ENCODE results near the gene MZB1.
A peak's percentile ranks its signal among the peaks of the same experiment; 100 is the strongest.

The MZB1 gene

GRCh38 chr5:139426203-139426885, 36.6 kb upstream of the MZB1 start:
- no peak overlapping the region for H3K4me3 ChIP-seq (ENCODE audit: low read depth, low read length)
- TF ChIP-seq, protein P1, sequence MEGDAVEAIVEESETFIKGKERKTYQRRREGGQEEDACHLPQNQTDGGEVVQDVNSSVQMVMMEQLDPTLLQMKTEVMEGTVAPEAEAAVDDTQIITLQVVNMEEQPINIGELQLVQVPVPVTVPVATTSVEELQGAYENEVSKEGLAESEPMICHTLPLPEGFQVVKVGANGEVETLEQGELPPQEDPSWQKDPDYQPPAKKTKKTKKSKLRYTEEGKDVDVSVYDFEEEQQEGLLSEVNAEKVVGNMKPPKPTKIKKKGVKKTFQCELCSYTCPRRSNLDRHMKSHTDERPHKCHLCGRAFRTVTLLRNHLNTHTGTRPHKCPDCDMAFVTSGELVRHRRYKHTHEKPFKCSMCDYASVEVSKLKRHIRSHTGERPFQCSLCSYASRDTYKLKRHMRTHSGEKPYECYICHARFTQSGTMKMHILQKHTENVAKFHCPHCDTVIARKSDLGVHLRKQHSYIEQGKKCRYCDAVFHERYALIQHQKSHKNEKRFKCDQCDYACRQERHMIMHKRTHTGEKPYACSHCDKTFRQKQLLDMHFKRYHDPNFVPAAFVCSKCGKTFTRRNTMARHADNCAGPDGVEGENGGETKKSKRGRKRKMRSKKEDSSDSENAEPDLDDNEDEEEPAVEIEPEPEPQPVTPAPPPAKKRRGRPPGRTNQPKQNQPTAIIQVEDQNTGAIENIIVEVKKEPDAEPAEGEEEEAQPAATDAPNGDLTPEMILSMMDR (IDR thresholded peaks at IDR 0.05; ENCODE audit: low read depth, low read length), result no peak

- no peak overlapping the region for H3K4me3 ChIP-seq (ENCODE audit: low read depth, low read length)
- TF ChIP-seq, protein P1 (IDR thresholded peaks at IDR 0.05; ENCODE audit: low read depth, low read length), result no peak
These were observed 35.8 kb upstream of the MZB1 start for GRCh38 chr5:139425497-139425896.

DNA sequence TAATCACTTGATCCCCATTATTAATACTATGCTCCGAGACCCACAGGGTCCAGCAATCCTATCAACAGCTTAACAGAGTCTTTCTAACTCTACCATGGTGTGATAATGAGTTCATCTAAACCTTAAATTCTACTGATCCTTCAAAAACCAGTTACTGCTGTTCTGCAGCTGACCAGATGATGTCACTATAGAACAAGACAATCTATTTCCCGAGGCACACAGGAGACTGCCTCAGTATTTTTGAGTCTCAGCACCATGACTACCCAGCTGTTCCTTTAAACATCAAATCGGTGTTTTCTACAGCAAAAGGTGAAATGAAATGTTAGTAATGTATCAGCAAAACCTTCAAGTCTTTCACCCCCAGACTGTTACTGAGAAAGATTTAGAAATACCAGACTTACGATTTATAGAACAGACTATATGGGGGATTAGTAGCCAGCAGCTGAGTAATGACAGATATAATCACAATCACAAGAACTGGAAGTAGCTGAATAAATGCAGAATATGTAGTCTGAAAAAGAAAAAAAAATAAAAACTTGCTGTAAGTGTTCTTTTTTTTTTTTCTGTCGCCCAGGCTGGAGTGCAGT, 32.7 kb upstream of the MZB1 start:
- H3K4me3 ChIP-seq (ENCODE audit: low read depth, low read length), result no peak overlapping the region
- TF ChIP-seq, protein P1 (IDR thresholded peaks at IDR 0.05; ENCODE audit: low read depth, low read length), result peak; percentile 68

- H3K4me3 ChIP-seq (ENCODE audit: low read depth, low read length), result no peak overlapping the region
- TF ChIP-seq, protein P1 (IDR thresholded peaks at IDR 0.05; ENCODE audit: low read depth, low read length), result no peak
These were observed 29.8 kb upstream of the MZB1 start for GRCh38 chr5:139419226-139420192.

DNA sequence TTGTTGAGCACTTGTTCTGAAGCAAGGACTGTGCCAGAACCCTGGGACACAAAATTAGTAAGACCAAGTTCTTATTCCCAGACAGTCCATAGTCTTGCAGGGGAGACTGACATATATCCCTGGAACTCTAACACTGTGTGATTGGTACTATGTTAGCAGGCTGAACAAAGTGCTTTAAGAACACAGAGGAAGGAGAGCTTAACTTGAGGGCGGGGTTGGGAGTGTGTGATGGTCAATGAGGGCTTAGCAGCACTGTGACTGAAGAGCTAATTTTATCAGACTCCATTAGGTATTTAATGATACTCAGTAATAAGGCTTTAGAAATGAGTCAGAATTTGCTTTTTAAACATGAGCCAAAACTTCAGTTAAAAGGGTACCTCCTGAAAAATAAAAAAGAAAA, 29.1 kb upstream of the MZB1 start:
- TF ChIP-seq, protein P1 (IDR thresholded peaks at IDR 0.05; ENCODE audit: low read depth, low read length), result no peak

DNA sequence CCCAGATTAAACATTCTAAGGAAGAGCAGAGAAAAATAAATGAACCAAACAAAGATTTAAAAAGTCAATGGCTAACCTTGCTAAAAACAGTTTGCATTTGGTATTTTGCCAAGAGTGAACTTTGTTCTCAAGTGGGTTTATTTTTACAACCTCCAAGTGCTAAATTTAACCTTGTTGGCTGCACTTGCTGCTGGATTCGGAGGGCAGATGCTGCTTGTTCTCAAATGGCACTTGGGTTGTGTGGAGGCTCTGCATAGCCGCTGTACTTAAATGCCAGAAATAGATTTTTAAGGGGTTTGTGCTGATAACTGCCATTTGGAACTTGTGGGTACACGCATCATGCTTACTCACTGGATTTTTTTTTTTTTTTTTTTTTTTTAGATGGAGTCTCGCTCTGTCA, 27.5 kb upstream of the MZB1 start:
- TF ChIP-seq, protein P1 (IDR thresholded peaks at IDR 0.05; ENCODE audit: low read depth, low read length), result no peak
- H3K4me3 ChIP-seq (ENCODE audit: low read depth, low read length), result no peak overlapping the region

More for the DNA sequence above, 29.1 kb upstream of the MZB1 start:
- H3K4me3 ChIP-seq (ENCODE audit: low read depth, low read length), result no peak overlapping the region

Data from WI38 (cell line).